DMS114 treated with DMSO at 0.1 percent for 48 hours (cell line): ENCODE measurements around the gene C2CD4A.

Experiments
- DNase-seq: peaks from one replicate; lab custom pipeline; 2025; ENCODE audit not compliant: unreplicated experiment; lab: John Stamatoyannopoulos, UW

The C2CD4A gene

DNA sequence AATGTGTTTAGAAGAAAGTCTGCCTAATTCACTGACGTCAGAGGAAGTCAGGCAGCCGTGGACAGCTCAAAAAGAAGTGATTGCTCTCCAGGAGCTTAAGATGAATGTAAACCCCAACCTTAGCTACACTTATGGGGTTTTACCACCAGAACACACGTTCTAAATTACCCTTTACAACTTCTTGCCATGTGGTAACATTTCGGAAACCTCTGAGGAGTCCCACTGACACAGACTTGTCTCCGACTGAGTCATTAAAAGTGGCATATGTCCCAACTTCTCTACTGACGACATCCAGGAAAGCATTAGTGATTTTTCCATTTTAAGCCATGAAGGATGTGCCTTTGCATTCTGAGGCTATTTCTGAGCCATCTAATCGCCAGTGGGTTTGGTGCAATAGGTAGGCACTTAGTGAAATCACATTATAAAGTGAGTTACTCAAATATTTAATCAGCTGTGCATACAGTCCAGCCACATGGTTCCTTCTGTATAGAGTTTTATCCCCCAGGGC lies 32.4 kb downstream of the C2CD4A start:
- DNase-seq, result no peak

DNA sequence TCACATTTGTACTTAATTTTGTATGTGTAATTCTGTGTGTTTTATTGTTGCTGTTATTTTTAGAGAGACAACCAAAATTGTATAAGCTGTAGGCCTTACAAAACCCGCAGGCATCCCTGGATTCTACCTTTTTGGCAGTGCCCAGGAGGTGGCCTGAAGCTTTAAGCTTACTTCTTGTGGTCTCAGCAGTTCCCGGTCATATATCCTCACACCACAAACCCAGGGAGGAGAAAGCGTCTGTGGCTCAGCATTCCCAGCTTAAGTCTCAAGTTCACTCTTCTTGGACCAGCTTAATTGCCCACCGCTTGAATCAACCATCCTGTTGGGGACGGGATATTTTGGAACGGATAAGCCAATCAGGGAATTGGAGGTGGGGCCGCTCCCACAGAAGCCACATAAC lies 36.7 kb downstream of the C2CD4A start:
- DNase-seq, result no peak

DNA sequence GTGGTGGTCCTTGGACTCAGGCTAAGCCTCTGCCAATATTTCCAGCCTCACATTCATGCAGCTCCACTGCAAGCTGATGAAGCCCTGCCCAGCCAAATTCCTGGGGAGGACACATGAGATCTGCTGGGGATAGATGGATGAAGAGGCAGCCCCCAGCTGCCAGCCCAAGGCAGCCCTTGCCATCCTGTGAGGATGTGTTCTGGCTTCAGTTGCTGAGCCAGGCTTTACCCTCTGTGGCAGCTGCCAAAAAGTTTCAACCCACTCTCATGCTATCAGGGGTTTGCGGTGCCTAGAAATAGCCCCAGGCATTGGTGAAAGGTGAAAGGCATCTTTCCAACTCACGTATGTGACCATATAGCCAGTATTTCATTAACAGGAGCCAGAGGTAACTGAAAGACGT lies 37.6 kb downstream of the C2CD4A start:
- DNase-seq, result no peak

DNA sequence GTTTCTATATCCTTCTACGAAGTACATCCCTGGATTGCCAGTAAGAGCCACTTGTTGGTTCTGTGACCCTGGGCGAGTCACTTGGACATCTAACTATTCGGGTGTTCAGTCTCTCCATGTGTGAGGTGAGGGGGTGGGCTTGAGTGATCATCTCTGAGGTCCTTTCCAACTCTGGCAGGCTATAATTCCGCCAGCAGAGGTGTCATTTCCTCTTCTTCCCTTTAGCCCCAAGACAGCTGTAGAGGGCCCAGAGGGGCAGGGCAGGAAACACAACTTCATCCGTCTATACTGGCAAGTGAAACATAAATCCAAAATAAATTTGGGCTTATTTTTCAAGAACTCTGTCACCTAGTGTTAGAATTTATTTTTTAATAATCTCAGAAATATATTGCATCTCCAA lies 38.1 kb downstream of the C2CD4A start:
- no peak for DNase-seq

DNA sequence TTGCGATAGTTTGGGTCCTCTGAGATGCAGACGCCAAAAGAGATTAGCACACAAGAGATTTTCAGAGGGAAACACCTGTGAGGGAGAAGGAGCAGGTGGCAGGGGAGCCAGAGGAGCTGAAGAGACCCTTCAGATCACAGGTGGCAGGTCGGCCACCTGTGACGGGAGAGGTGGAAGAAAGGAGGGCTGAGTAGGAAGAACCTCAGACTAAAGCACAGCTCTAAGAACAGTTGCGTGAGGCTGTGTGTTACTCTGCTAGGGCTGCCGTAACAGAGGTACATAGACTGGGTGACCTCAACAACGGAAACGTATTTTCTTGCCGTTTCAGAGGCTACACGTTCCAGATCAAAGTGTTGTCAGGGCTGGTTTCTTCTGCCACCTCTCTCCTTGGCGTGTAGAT lies 38.5 kb downstream of the C2CD4A start:
- no peak for DNase-seq

DNA sequence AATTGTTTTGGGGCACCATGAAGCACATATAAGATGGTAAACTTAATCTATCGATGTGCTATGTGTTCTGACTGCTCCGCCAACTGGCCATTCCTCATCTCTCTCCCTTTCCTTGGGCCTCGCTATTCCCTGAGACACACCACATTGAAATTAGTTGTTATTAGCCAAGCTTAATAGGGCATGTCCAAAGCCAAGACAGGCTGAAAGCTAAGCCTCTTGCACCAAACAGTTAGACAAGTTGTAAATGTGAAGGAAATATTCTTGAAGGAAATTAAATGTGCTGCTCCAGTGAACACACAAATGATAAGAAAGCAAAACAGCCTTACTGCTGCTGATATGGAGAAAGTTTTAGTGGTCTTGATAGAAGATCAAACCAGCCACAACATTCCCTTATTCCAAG lies 39.3 kb downstream of the C2CD4A start:
- no peak for DNase-seq

DNA sequence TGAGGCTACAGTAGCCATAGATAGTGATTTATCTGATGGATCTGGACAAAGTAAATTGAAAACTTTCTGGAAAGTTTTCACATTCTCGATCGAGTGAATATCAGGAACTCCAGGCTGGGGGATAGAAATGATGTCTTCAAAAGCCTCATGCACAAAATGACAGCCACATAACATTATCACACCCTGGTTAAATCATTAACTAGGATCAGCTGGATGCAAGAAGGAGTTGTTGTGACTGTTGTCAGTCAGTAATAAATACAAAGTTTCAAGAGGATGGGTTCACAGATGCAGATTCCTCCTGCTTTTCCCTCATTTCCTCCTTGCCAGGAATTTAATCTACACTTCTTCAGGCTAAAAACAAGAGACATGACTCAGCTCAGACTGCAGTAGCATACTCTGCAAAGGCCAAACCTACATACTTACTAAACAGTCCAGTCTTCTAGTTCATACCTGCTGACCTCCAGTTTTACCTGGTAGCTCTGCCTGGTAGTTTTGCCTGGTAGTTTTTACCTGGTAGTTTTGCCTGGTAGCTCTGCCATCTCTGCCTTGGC lies 40.9 kb downstream of the C2CD4A start:
- DNase-seq, result no peak

DNA sequence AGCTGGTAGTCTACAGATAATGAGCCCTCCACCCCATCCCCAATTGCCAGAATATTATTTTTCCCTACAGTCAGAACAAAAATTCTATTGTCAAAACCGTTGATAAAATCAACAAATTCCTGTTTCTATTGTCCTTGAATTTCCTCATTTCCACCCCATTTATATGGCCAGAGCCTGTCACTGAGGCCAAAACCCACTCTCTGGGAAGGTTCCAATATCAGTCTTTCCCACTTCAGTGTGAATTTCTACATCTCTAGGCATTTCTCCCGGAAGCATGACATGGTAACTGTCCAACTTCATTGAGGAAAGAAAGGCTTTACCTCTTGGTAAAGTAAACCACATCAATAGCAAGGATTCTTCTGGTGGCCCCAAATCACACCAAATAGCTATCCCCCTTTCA lies 41.6 kb downstream of the C2CD4A start:
- no peak for DNase-seq

DNA sequence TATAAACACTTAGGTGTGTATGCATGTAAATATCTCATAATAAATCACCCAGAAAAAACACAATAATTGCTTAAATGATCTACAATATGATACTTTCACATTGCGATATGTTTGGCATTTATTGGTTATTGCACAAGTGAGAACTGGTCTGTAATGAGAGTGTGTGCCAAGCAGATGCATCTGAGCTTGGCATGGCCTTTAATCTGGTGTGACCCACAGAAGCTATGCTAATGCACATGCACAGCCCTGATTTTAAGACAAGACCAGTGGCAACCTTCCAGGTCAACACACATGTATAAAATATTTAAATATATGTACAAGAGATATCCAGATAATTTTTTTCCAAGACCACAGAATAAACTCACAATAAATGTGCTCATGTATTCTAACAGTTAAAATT lies 42.7 kb downstream of the C2CD4A start:
- no peak for DNase-seq

DNA sequence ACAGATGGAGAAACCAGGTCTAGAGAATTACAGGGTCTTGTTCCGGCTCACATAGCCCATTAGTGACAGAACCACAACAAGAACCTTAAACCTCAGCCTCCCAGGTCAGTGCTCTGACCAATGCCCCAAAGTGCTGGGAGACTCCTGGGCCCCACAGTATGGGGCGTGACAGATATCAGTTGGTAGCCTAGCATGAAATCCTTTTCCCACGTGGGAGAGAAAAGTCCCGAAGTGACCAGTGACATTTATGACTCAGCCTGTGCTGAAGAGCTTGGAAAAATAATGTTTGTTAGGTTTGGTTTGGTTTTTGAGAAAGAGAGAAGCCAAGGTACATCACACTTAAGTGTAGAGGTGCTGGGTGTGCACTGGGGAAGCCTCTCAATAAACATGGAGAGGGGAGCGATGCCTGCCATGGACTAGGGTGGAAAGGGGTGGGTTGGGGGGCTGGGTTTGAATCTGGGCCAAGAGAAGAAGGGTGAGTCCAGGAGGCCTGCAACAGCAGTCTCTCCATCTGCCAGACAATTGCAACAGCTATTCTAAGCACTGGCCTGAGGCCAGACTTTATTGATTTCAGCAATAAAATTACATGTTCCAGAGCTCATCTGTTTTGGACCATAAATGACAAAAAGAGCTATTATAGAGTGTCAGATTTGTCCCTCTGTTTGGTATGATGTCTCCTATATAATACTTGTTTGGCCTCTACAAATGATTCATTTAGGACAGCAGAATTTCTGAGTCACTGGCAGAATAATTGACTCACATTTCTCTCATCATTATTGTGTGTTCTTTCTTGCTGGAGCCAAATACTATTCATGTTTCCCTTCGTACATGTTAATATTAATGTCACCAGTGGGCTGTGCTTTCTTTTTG lies 43.4 kb downstream of the C2CD4A start:
- DNase-seq, result no peak

DNA sequence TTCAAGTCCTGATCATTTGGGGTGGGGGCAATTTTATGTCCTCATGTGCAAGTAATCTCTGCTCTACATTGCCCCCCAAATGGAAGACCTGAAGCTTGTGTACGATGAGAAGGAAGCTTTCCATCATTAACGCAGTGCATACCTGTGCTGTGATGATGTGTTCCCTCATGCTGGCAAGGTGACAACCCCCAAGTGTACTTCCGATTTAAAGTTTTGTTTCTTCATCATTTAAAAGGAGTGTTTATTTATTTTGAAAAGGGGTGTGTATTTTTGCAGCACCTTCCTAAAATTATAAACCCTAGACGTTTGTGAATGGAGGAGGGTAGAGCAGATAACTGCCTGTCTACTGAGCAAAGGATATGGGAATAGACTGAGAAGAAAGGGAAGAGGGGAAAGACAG lies 45.3 kb downstream of the C2CD4A start:
- DNase-seq, result no peak

DNA sequence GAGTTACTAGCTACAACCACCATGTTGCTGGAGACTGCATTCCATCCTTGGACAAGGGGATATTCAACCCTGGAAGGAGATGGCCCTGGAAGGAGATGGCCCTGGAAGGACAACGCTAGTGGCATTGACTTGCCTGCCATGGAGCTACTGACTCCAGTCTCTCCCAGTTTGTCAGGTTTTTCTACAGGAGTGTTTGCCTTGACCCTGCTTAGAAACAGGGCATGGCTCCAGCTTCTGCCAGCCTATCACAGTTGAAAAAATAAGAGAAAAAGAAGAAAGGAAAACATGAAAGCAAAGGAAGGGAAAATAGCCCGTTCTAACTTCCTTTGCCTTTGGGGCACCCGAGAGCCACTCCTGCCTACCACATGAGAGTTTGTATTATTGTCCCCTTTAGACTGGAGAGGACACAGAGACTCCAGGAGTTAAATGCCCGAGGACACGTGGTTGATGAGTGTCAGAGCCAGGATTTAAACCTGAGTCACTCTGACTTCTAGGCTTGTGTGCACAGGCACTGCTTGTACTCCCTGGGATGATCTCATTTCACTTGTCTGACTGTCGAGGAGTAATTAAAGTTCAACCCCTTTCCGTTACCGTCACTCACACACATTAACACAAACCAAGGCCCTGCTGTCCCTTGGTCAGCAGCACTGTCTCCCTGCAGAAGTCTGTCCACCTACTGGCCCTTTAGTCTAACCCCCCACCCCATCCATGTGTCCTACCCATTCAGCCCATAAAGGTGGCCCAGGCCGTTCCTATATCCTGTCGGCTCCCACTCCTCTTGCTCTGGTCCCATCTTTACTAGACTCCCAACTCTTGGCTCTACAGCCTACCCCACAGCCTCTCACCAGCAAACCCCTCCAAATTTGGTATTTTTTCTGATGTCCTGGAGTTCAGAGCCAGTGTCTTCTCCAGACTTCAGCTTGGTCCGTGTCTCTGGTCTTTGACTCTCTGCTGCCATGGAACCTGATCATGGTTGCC lies 46.1 kb downstream of the C2CD4A start:
- DNase-seq, result no peak

DNA sequence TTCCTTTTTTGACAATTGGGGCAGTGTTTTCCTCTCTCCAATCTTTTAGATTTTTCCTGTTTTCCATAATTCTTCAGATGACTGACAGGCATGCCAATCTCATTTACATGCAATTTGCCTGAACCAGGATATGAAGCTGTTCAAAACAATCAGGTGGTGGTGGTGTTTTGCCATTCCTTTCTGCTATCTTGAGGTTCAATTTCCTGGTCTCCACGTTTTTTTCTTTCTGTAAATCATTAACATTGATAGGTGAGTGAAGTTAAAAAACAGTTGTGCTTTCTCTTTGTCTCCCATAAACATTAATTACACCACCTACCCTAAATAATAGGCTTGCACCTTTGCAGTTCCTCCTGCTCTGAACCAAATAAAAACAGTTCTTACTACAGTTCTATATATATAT lies 49.1 kb downstream of the C2CD4A start:
- no peak for DNase-seq

DNA sequence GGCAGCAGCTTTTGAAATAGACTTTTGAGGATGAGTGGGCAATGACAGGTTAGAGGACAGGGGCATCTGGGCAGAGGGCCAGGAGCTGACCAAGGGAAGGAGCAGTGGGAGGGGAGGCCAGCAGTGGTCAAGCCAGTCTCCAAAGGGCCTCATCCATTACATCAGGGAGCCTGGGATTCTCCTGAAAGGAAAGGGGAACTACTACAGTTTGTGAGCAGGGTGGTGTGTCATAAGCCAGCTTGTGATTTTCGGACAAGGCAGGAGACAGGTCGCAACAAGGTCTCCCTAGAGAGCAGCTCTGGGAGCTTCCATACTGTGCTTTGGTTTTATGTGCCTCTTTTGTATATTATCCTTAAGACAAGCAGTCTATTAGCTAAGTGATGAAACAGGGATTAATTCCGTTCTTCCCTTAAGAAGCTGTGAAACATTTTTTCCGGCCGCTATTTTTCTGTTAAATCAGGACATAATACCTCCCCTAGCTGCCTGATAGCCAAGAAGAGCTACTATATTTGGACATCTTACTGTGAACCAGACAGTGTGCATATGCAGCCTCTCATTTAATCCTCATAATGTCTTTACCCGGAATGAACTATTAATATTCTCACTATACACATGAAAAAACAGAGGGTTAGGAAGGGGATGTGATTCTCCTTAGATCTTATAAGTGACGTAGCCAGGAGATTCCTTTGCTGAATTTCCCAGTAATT lies 51.9 kb downstream of the C2CD4A start:
- DNase-seq, result no peak

DNA sequence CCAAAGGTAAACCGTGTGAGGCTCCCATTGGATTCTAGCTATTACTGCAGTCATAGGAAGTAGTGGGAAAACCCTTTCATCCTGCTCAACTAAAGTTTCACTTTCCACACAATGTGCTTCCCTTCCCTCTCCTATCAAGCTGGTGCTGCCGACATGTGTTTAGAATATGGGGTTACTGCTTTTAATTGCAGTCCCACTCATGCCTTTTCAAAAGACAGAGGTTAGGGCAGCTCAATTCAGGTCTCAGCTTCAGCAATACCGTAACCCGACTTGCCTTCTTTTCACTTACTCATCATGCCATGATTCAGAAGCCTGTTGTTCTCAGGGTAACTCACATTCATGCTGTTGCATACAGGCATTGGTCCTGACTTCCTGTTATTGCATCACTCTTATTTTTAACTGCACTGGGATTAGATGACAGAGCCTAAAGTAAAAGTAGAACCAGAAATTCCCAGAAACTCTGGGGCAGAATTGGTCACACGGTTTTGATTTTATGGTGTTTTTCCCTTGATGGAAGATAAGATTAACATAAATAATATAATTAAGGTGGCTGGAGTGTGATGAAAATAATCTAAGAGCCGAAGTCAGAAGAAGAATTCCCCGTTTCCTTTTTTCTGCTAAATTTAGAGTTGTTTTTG lies 52.6 kb downstream of the C2CD4A start:
- DNase-seq, result no peak

DNA sequence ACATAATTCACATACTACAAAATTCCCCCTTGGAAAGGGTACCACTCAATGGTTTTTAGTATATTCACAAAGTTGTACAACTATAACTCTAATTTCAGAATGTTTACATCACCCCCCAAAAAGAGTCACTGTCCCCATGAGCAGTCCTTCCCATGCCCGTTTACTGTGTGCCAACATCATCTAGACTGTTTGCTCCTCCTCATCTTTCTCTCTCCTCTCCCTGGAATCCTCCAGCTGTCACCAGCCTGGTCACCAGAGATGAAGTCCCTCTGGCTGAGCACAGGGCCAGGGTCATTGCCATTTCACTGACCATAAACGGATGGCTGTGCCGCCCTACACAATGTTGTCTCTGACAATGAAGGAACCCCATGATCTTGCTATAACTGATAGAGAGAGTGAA lies 53.1 kb downstream of the C2CD4A start:
- no peak for DNase-seq
